ENCODE measurements around the gene ERC1. TPM values are rescaled to one million over a fixed set of nuclear protein-coding genes. Genes with fewer than 3 reads are reported as not detected.
A peak's percentile ranks its signal among the peaks of the same experiment; 100 is the strongest.

The ERC1 gene
- total and polyA plus RNA-seq, 12 donors, result 6.5 to 67.5 (median 47.5) TPM

DNA sequence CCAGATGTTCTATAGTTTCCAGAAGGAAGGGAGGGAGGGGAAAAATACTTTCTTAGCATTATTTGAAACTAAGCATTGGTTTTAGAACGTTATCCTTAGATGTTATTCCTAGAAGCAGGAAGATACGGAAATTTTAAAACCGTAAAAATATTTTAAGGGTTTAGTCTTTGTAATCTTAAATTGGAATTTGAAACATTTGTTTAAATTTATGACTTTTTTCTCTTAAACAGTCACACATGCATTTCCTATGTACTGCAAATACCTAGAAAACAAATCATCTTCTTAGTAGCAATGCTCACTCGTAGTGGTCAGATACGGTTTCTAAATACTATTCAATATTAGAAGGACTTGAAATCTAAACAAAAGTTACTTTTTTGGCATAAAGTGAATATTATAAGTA lies 282.0 kb downstream of the ERC1 start:
- H3K27me3 ChIP-seq, result no peaks in the 10 kb centered on the region
- intact Hi-C loops (cut with DNase I), result loop anchor here in 2 of 10 donors (10.0 kb wide), 1 partner anchor 302 kb away; no protein-coding TSS in a partner anchor
- WGBS, 2 donors, result 95 to 96% methylated on average over 5 of the region's 5 CpGs

DNA sequence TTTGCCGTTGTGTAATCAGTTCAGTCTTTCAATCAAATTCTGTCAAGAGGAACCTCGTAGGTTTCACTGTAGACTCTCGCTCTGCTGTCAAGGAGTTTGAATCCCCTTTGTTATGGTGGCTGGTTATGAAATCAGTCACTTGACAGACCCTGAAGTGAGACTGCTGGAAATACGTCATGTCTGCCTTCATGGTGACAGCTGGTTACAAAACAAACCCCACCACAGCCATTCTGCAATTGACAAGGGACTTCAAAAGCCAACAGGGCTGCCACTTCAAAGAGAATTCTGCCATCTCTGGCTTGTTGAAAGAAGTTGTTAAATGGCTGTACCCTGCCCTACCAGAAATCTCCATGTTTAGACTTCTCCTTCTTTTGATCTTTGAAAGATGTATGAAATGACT lies 286.9 kb downstream of the ERC1 start:
- no peak overlapping the region for H3K4me3 ChIP-seq
- H3K4me1 ChIP-seq, result peaks cover 0 to 6% (median 0%) of the 10 kb centered on the region in 9 donors
- H3K27ac ChIP-seq, result no peak overlapping the region
- H3K36me3 ChIP-seq, result peaks cover 0 to 9% (median 0%) of the 10 kb centered on the region in 9 donors
- ATAC-seq (no peak), DNase-seq (no peak)
- TF ChIP-seq, protein P1, sequence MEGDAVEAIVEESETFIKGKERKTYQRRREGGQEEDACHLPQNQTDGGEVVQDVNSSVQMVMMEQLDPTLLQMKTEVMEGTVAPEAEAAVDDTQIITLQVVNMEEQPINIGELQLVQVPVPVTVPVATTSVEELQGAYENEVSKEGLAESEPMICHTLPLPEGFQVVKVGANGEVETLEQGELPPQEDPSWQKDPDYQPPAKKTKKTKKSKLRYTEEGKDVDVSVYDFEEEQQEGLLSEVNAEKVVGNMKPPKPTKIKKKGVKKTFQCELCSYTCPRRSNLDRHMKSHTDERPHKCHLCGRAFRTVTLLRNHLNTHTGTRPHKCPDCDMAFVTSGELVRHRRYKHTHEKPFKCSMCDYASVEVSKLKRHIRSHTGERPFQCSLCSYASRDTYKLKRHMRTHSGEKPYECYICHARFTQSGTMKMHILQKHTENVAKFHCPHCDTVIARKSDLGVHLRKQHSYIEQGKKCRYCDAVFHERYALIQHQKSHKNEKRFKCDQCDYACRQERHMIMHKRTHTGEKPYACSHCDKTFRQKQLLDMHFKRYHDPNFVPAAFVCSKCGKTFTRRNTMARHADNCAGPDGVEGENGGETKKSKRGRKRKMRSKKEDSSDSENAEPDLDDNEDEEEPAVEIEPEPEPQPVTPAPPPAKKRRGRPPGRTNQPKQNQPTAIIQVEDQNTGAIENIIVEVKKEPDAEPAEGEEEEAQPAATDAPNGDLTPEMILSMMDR (IDR thresholded peaks at IDR 0.05), result no peak
- intact Hi-C loops (cut with DNase I), result loop anchor here in 4 of 10 donors (5.0 to 10.0 kb wide), 2 partner anchors 297 to 304 kb away; no protein-coding TSS in a partner anchor
- no peaks in the 10 kb centered on the region for H3K9me3 ChIP-seq
- H3K27me3 ChIP-seq, result no peaks in the 10 kb centered on the region
- 67 to 76% methylated on average over 4 of the region's 4 CpGs for WGBS, 2 donors

More for the DNA sequence above, 282.0 kb downstream of the ERC1 start:
- Histone ChIP-seq H3K4me1 (no peaks in the 10 kb centered on the region), H3K27ac (no peak overlapping the region), H3K36me3 (peaks cover 0 to 14% (median 0%) of the 10 kb centered on the region in 9 donors), H3K9me3 (no peaks in the 10 kb centered on the region), H3K4me3 (no peak overlapping the region)
- ATAC-seq, result no peak
- DNase-seq, result no peak
- TF ChIP-seq, protein P1 (IDR thresholded peaks at IDR 0.05), result no peak

DNA sequence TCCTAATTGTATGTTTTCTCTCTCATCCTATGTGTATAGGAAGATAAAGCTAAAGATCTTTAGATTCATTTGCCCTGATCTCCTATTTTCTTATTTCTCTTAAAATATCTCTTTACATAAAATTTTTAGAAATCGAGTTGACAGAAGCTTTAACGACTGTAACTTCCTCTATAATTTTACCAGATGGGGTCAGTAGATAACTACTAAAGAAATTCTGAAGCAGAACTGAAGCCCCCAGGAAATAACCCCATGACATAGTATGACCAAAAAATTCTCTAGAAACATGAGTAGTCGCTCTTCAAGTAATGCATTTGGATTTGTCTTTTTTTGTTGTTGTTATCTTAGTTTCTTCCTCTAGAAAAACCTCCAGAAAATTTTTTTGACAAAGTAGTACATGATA lies 288.0 kb downstream of the ERC1 start:
- TF ChIP-seq, protein P1 (IDR thresholded peaks at IDR 0.05), result peak in 5 of 9 donors; percentile 30 to 50 (median 37)
- ATAC-seq, result peak in 1 of 8 donors; percentile 33
- DNase-seq, result no peak
- Histone ChIP-seq H3K36me3 (peaks cover 0 to 3% (median 0%) of the 10 kb centered on the region in 9 donors), H3K9me3 (no peaks in the 10 kb centered on the region), H3K27ac (peak overlapping the region in 1 of 10 donors; percentile 17), H3K27me3 (no peaks in the 10 kb centered on the region), H3K4me1 (peaks cover 0 to 6% (median 0%) of the 10 kb centered on the region in 9 donors), H3K4me3 (no peak overlapping the region)
- 39 to 60% methylated on average over 3 of the region's 3 CpGs for WGBS, 2 donors
- intact Hi-C loops (cut with DNase I), result loop anchor here in 4 of 10 donors (5.0 to 10.0 kb wide), 2 partner anchors 296 to 303 kb away; no protein-coding TSS in a partner anchor

DNA sequence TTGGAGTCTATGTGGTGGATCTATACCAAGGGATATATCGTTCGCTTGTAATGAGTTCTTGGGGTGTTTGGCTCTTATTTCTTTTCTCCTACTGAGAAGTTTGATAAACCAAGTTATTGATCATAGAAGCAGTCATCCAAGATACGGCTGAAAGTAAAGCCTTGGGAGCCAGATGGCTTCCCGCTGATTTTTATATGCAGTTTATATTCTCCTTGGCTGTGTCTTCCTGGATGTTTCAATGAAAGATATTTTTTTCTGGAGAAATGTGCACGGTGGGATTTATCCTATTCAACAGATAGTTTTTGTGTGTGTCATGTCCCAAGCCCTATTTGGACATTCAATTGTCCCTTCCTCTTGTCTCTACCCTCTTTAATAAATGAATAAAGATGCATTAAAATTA lies 289.0 kb downstream of the ERC1 start:
- TF ChIP-seq, protein P1 (IDR thresholded peaks at IDR 0.05), result no peak

More for the DNA sequence above, 289.0 kb downstream of the ERC1 start:
- H3K27ac ChIP-seq, result no peak overlapping the region
- no peak overlapping the region for H3K4me3 ChIP-seq
- H3K9me3 ChIP-seq, result no peaks in the 10 kb centered on the region
- H3K4me1 ChIP-seq, result peaks cover 0 to 6% (median 0%) of the 10 kb centered on the region in 9 donors
- no peaks in the 10 kb centered on the region for H3K27me3 ChIP-seq
- no peaks in the 10 kb centered on the region for H3K36me3 ChIP-seq
- DNase-seq, result no peak
- no peak for ATAC-seq
- 94 to 95% methylated on average over 5 of the region's 5 CpGs for WGBS, 2 donors
- intact Hi-C loops (cut with DNase I), result loop anchor here in 2 of 10 donors (10.0 kb wide), 2 partner anchors 285 to 295 kb away; no protein-coding TSS in a partner anchor

Data from heart right ventricle (tissue), 16 donors.